Muscle of leg (tissue), 11 donors: ENCODE measurements around the gene BCL11A. TPM values are rescaled to one million over a fixed set of nuclear protein-coding genes. Genes with fewer than 3 reads are reported as not detected.

Experiments used
- DNase-seq: peaks from one replicate; pipeline ENCODE4 v3.0.0; 2013
- H3K27ac ChIP-seq: one replicate; pipeline ENCODE4 v1.5.1; 2013; ENCODE audit warnings: mild to moderate bottlenecking, low read length, control low read depth
- H3K27me3 ChIP-seq: one replicate; pipeline ENCODE4 v1.6.1; 2013; ENCODE audit warnings: low read length; ENCODE audit not compliant: control insufficient read depth, insufficient read depth
- H3K36me3 ChIP-seq: one replicate; pipeline ENCODE4 v1.6.1; 2013; ENCODE audit warnings: low read length; ENCODE audit not compliant: control insufficient read depth, insufficient read depth
- H3K4me1 ChIP-seq: one replicate; pipeline ENCODE4 v1.6.1; 2013; ENCODE audit warnings: low read length; ENCODE audit not compliant: control insufficient read depth, insufficient read depth
- H3K4me3 ChIP-seq: one replicate; pipeline ENCODE4 v1.5.1; 2013; ENCODE audit warnings: low read length, control low read depth
- H3K9me3 ChIP-seq: replicated peaks from 2 replicates; pipeline ENCODE4 v1.6.1; 2013; ENCODE audit warnings: low read depth, low read length; ENCODE audit not compliant: control insufficient read depth
- WGBS: methylation state at CpG from one replicate; pipeline ENCODE4 v1.1.5; 2013; ENCODE audit warnings: missing lambda C conversion rate; ENCODE audit not compliant: insufficient coverage; 5-methylcytosine and 5-hydroxymethylcytosine counted together
- polyA plus RNA-seq, 8 donors: library from polyadenylated mRNA; unstranded; fragments of 120-200 nt; gene quantifications; one replicate each; pipeline versions ENCODE4 v1.2.1 to v1.2.3, GENCODE V29; 2013; ENCODE audit warnings: inconsistent platforms in 1 of 8, low replicate concordance in 1 of 8; ENCODE audit not compliant: insufficient read length in 8 of 8, insufficient read depth in 1 of 8
- total RNA-seq: library from RNA; stranded (reverse); fragments of 120-200 nt; gene quantifications from one replicate; pipeline ENCODE4 v1.2.4, GENCODE V29; 2013

The BCL11A gene
- total and polyA plus RNA-seq, 9 donors: 1.1 to 12.2 (median 2.7) TPM

- WGBS: 85% methylated on average over 2 of the region's 8 CpGs
- no peak overlapping the region for H3K27ac ChIP-seq
- H3K4me3 ChIP-seq: no peak overlapping the region
- H3K36me3 ChIP-seq: no peaks in the 10 kb centered on the region
- no peaks in the 10 kb centered on the region for H3K27me3 ChIP-seq
- DNase-seq: no peak
- no peaks in the 10 kb centered on the region for H3K9me3 ChIP-seq
- H3K4me1 ChIP-seq: peaks cover 8% of the 10 kb centered on the region
These were observed 33.1 kb downstream of the BCL11A start for GRCh38 chr2:60520151-60520876.

GRCh38 chr2:60519231-60519863 is 34.1 kb downstream of the BCL11A start:
- no peak overlapping the region for H3K27ac ChIP-seq
- H3K27me3 ChIP-seq: no peaks in the 10 kb centered on the region
- WGBS: 58% methylated on average over 3 of the region's 7 CpGs
- DNase-seq: no peak
- no peaks in the 10 kb centered on the region for H3K36me3 ChIP-seq
- no peak overlapping the region for H3K4me3 ChIP-seq
- H3K4me1 ChIP-seq: peaks cover 8% of the 10 kb centered on the region
- H3K9me3 ChIP-seq: no peaks in the 10 kb centered on the region

- no peaks in the 10 kb centered on the region for H3K36me3 ChIP-seq
- no peak for DNase-seq
- WGBS: 84% methylated on average over 7 of the region's 7 CpGs
- H3K4me1 ChIP-seq: peaks cover 8% of the 10 kb centered on the region
- no peak overlapping the region for H3K4me3 ChIP-seq
- H3K27ac ChIP-seq: no peak overlapping the region
- no peaks in the 10 kb centered on the region for H3K9me3 ChIP-seq
- no peaks in the 10 kb centered on the region for H3K27me3 ChIP-seq
These were observed 34.9 kb downstream of the BCL11A start for GRCh38 chr2:60518567-60518966.

GRCh38 chr2:60517446-60517845 is 36.0 kb downstream of the BCL11A start:
- H3K27ac ChIP-seq: no peak overlapping the region
- H3K9me3 ChIP-seq: no peaks in the 10 kb centered on the region
- H3K4me1 ChIP-seq: peaks cover 8% of the 10 kb centered on the region
- H3K27me3 ChIP-seq: no peaks in the 10 kb centered on the region
- no peaks in the 10 kb centered on the region for H3K36me3 ChIP-seq
- no peak for DNase-seq
- H3K4me3 ChIP-seq: no peak overlapping the region
- 96% methylated on average over 3 of the region's 4 CpGs for WGBS

- no peaks in the 10 kb centered on the region for H3K9me3 ChIP-seq
- 97% methylated on average over 2 of the region's 4 CpGs for WGBS
- no peak overlapping the region for H3K4me3 ChIP-seq
- H3K4me1 ChIP-seq: peaks cover 8% of the 10 kb centered on the region
- no peak overlapping the region for H3K27ac ChIP-seq
- no peak for DNase-seq
- H3K27me3 ChIP-seq: no peaks in the 10 kb centered on the region
- no peaks in the 10 kb centered on the region for H3K36me3 ChIP-seq
These were observed 36.6 kb downstream of the BCL11A start for GRCh38 chr2:60516826-60517225.

GRCh38 chr2:60516383-60516811 is 37.1 kb downstream of the BCL11A start:
- H3K4me3 ChIP-seq: no peak overlapping the region
- H3K36me3 ChIP-seq: no peaks in the 10 kb centered on the region
- DNase-seq: peak; percentile 67
- no peaks in the 10 kb centered on the region for H3K9me3 ChIP-seq
- peaks cover 8% of the 10 kb centered on the region for H3K4me1 ChIP-seq
- no peaks in the 10 kb centered on the region for H3K27me3 ChIP-seq
- 4% methylated on average over 4 of the region's 6 CpGs for WGBS
- H3K27ac ChIP-seq: no peak overlapping the region

- no peak for DNase-seq
- H3K4me1 ChIP-seq: peaks cover 8% of the 10 kb centered on the region
These were observed 37.7 kb downstream of the BCL11A start for GRCh38 chr2:60515721-60516226.

GRCh38 chr2:60513996-60514395 is 39.5 kb downstream of the BCL11A start:
- H3K4me3 ChIP-seq: no peak overlapping the region
- H3K27ac ChIP-seq: no peak overlapping the region
- no peak for DNase-seq
- H3K27me3 ChIP-seq: no peaks in the 10 kb centered on the region
- WGBS: 94% methylated on average over 4 of the region's 4 CpGs
- peaks cover 8% of the 10 kb centered on the region for H3K4me1 ChIP-seq
- no peaks in the 10 kb centered on the region for H3K36me3 ChIP-seq
- H3K9me3 ChIP-seq: no peaks in the 10 kb centered on the region

More at GRCh38 chr2:60515721-60516226, 37.7 kb downstream of the BCL11A start:
- no peaks in the 10 kb centered on the region for H3K9me3 ChIP-seq
- WGBS: no CpG with 5 or more reads among the region's 7 CpGs
- no peak overlapping the region for H3K27ac ChIP-seq
- H3K4me3 ChIP-seq: no peak overlapping the region
- no peaks in the 10 kb centered on the region for H3K36me3 ChIP-seq
- no peaks in the 10 kb centered on the region for H3K27me3 ChIP-seq

- 100% methylated on average over 3 of the region's 5 CpGs for WGBS
- H3K27me3 ChIP-seq: no peaks in the 10 kb centered on the region
These were observed 40.3 kb downstream of the BCL11A start for GRCh38 chr2:60513191-60513590.

GRCh38 chr2:60512641-60513040 is 40.8 kb downstream of the BCL11A start:
- WGBS: 89% methylated on average over 3 of the region's 6 CpGs
- Histone ChIP-seq H3K4me3 (no peak overlapping the region), H3K4me1 (peaks cover 11% of the 10 kb centered on the region), H3K27ac (no peak overlapping the region), H3K27me3 (no peaks in the 10 kb centered on the region), H3K36me3 (no peaks in the 10 kb centered on the region), H3K9me3 (no peaks in the 10 kb centered on the region)
- no peak for DNase-seq

More at GRCh38 chr2:60513191-60513590, 40.3 kb downstream of the BCL11A start:
- Histone ChIP-seq H3K9me3 (no peaks in the 10 kb centered on the region), H3K27ac (no peak overlapping the region), H3K36me3 (no peaks in the 10 kb centered on the region), H3K4me1 (peaks cover 10% of the 10 kb centered on the region), H3K4me3 (no peak overlapping the region)
- no peak for DNase-seq
